Left kidney (tissue), 1 donor: ENCODE measurements around the gene PRSS58. TPM values are rescaled to one million over a fixed set of nuclear protein-coding genes. Genes with fewer than 3 reads are reported as not detected.

Experiments
- polyA plus RNA-seq: library from polyadenylated mRNA; unstranded; fragments of 120-200 nt; gene quantifications from one replicate; pipeline ENCODE4 v1.2.1, GENCODE V29; 2013; ENCODE audit not compliant: insufficient read length

Gene PRSS58
- polyA plus RNA-seq, 1 donor: not detected

Other genes starting within 250 kb of the PRSS58 start
- gene MGAM2, start 146.3 kb downstream of the PRSS58 start, polyA plus RNA-seq: 0.91 TPM